Heart right ventricle (tissue), 16 donors: Measurements from ENCODE around the gene COX17. TPM values are rescaled to one million over a fixed set of nuclear protein-coding genes. Genes with fewer than 3 reads are reported as not detected.

ENCODE experiments used
- ATAC-seq, 8 donors: fragments of 200-7000 bp; cut with Tn5 transposase; one replicate each; pipeline ENCODE4 v1.9.1; 2020; ENCODE audit warnings: mild to moderate bottlenecking in 8 of 8, moderate library complexity in 8 of 8, moderate number of reproducible peaks in 1 of 8
- DNase-seq, 2 donors: peaks; one replicate each; pipeline ENCODE4 v3.0.0-alpha.2; 2020
- H3K27ac ChIP-seq, 10 donors: fragments of 200-600 bp; sonication (generic) in 2 of 10; one replicate each; pipeline versions ENCODE4 v1.5.0 to v1.8.0; 2020 to 2022; ENCODE audit warnings: mild to moderate bottlenecking in 3 of 10
- H3K27me3 ChIP-seq, 7 donors: fragments of 200-600 bp; one replicate each; pipeline ENCODE4 v1.8.0; 2021 to 2022; ENCODE audit warnings: mild to moderate bottlenecking in 2 of 7
- H3K36me3 ChIP-seq, 9 donors: fragments of 200-600 bp; sonication (generic) in 1 of 9; one replicate each; pipeline versions ENCODE4 v1.5.0 to v1.8.0; 2020 to 2022; ENCODE audit warnings: mild to moderate bottlenecking in 2 of 9
- H3K4me1 ChIP-seq, 9 donors: fragments of 200-600 bp; sonication (generic) in 1 of 9; one replicate each; pipeline versions ENCODE4 v1.5.0 to v1.8.0; 2020 to 2022; ENCODE audit warnings: mild to moderate bottlenecking in 4 of 9
- H3K4me3 ChIP-seq, 10 donors: fragments of 200-600 bp; sonication (generic) in 2 of 10; one replicate each; pipeline versions ENCODE4 v1.5.0 to v1.8.0; 2020 to 2022; ENCODE audit warnings: mild to moderate bottlenecking in 7 of 10, moderate library complexity in 2 of 10
- H3K9me3 ChIP-seq, 11 donors: fragments of 200-600 bp in 10 of 11; sonication (generic) in 2 of 11; one replicate each; pipeline versions ENCODE4 v1.5.0 to v1.8.0; 2013 to 2022; ENCODE audit warnings: mild to moderate bottlenecking in 2 of 11, control low read depth in 1 of 11, moderate library complexity in 1 of 11
- CTCF ChIP-seq, 9 donors: fragments of 200-600 bp; sonication (generic) in 2 of 9; IDR thresholded peaks; one replicate each; pipeline versions ENCODE4 v1.5.0 to v1.8.0; 2021 to 2022; ENCODE audit warnings: antibody characterized with exemption in 9 of 9, mild to moderate bottlenecking in 5 of 9, moderate library complexity in 1 of 9
- WGBS, 2 donors: extraction: QIAGEN DNeasy Blood & Tissue Kit; methylation state at CpG; one replicate each; pipeline ENCODE4 v1.1.7; 2013; ENCODE audit warnings: inconsistent platforms in 1 of 2; 5-methylcytosine and 5-hydroxymethylcytosine counted together
- intact Hi-C, 10 donors: fragments of 100-400 bp; cut with DNase I; formaldehyde crosslinking; loops; one replicate each; pipeline versions ENCODE4 v1.11.1 to v1.14.2; 2022
- polyA plus RNA-seq, 2 donors: library from polyadenylated mRNA; stranded (reverse); fragments of 200-250 nt; gene quantifications; one replicate each; pipeline ENCODE4 v1.2.3, GENCODE V29; 2013
- total RNA-seq, 10 donors: library from RNA; stranded (reverse); fragmentation: NEBNext Ultra II Directional in 3 of 10; extraction: Animal tissue kit (Norgen Biotek cat#: 25700) in 3 of 10; gene quantifications; one replicate each; pipeline versions ENCODE4 v1.2.1 to v1.2.4, GENCODE V29; 2021 to 2023
- donor health status: Arrhythmogenic right ventricular cardiomyopathy.
- donor health status: ischemic (EF 13 %, LVEDD 7.1; RV severe dilation, severe dysfunction).
- donor health status: healthy with polysubstance abuse.
- donor health status: DM: no; HTN: yes; CAD: no.
- donor health status: DM: no; HTN: no; CAD: no.
- donor health status: ischemic (EF 25% LVEDD 6.9; RV normal size, moderate dysfunction).
- donor health status: ischemic (EF 25% LVEDD 5.7; RV mildly dilated, moderate dysfunction).
- donor health status: healthy.
- donor health status: DM: yes; HTN: yes; CAD: no.
- donor health status: Ischemic cardiomyopathy.
- donor health status: ischemic (EF 35%, LVEDD 5.7; RV mildly dilated, moderate dysfunction).
- donor health status: nonischemic (EF 11% LVEDD 7.7; RV severe dilation, severe dysfunction).
- donor health status: DM: yes; HTN: yes; CAD: no.
- donor health status: PGD.
- donor health status: ischemic (EF 29% LVEDD 5.4; RV normal size, mild dysfunction).
- donor health status: nonischemic (EF 23%, LVEDD 6.1; RV moderate dilation, normal function).

The COX17 gene
- total and polyA plus RNA-seq, 12 donors: 76.2 to 733 (median 110) TPM

- Histone ChIP-seq H3K36me3 (no peaks in the 10 kb centered on the region), H3K27ac (peak overlapping the region in 4 of 10 donors; percentile 3 to 48 (median 21)), H3K4me1 (peaks cover 0 to 31% (median 15%) of the 10 kb centered on the region in 9 donors), H3K4me3 (no peak overlapping the region), H3K9me3 (peaks cover 0 to 6% (median 0%) of the 10 kb centered on the region in 11 donors), H3K27me3 (no peaks in the 10 kb centered on the region)
- TF ChIP-seq CTCF (IDR thresholded peaks at IDR 0.05): no peak
- DNase-seq (no peak), ATAC-seq (no peak)
- intact Hi-C loops: no loop called here
- WGBS, 2 donors: 91% methylated on average over 22 of the region's 22 CpGs
These were observed 23.9 kb upstream of the COX17 start for GRCh38 chr3:119700920-119701734.

GRCh38 chr3:119700269-119700919 lies 23.2 kb upstream of the COX17 start:
- H3K9me3 ChIP-seq: peaks cover 0 to 6% (median 0%) of the 10 kb centered on the region in 11 donors
- ATAC-seq (no peak), DNase-seq (peak in 1 of 2 donors; percentile 20)
- TF ChIP-seq CTCF (IDR thresholded peaks at IDR 0.05): no peak
- H3K4me3 ChIP-seq: no peak overlapping the region
- H3K27me3 ChIP-seq: no peaks in the 10 kb centered on the region
- peaks cover 0 to 31% (median 15%) of the 10 kb centered on the region in 9 donors for H3K4me1 ChIP-seq
- H3K36me3 ChIP-seq: no peaks in the 10 kb centered on the region
- intact Hi-C loops: no loop called here
- H3K27ac ChIP-seq: peak overlapping the region in 5 of 10 donors; percentile 3 to 65 (median 48)
- WGBS, 2 donors: 82 to 89% methylated on average over 4 of the region's 4 CpGs

- ATAC-seq (no peak), DNase-seq (no peak)
- Histone ChIP-seq H3K27ac (no peak overlapping the region), H3K4me1 (peaks cover 0 to 21% (median 7%) of the 10 kb centered on the region in 9 donors), H3K4me3 (no peak overlapping the region), H3K27me3 (no peaks in the 10 kb centered on the region), H3K9me3 (peaks cover 0 to 6% (median 0%) of the 10 kb centered on the region in 11 donors), H3K36me3 (no peaks in the 10 kb centered on the region)
- 80 to 90% methylated on average over 5 of the region's 5 CpGs for WGBS, 2 donors
- no peak for TF ChIP-seq CTCF (IDR thresholded peaks at IDR 0.05)
- intact Hi-C loops: loop anchor here in 1 of 10 donors (10.0 kb wide), 1 partner anchor 423 kb away; no protein-coding TSS in a partner anchor
These were observed 20.2 kb upstream of the COX17 start for GRCh38 chr3:119697394-119697793.

- Histone ChIP-seq H3K9me3 (no peaks in the 10 kb centered on the region), H3K4me1 (peaks cover 0 to 8% (median 3%) of the 10 kb centered on the region in 9 donors), H3K27ac (no peak overlapping the region), H3K36me3 (no peaks in the 10 kb centered on the region), H3K27me3 (no peaks in the 10 kb centered on the region), H3K4me3 (no peak overlapping the region)
- intact Hi-C loops: loop anchor here in 1 of 10 donors (10.0 kb wide), 1 partner anchor 421 kb away; no protein-coding TSS in a partner anchor
- WGBS, 2 donors: 91 to 95% methylated on average over 2 of the region's 2 CpGs
- ATAC-seq: no peak
- no peak for DNase-seq
- TF ChIP-seq CTCF (IDR thresholded peaks at IDR 0.05): no peak
These were observed 18.3 kb upstream of the COX17 start for GRCh38 chr3:119695480-119695879.
